GM19035 (cell line): Measurements from ENCODE around the gene VSIG10L2.

Experiments used
- ATAC-seq: cut with Tn5 transposase; IDR thresholded peaks from one replicate; pipeline ENCODE4 v1.9.1; 2021; ENCODE audit not compliant: unreplicated experiment

VSIG10L2 gene

DNA sequence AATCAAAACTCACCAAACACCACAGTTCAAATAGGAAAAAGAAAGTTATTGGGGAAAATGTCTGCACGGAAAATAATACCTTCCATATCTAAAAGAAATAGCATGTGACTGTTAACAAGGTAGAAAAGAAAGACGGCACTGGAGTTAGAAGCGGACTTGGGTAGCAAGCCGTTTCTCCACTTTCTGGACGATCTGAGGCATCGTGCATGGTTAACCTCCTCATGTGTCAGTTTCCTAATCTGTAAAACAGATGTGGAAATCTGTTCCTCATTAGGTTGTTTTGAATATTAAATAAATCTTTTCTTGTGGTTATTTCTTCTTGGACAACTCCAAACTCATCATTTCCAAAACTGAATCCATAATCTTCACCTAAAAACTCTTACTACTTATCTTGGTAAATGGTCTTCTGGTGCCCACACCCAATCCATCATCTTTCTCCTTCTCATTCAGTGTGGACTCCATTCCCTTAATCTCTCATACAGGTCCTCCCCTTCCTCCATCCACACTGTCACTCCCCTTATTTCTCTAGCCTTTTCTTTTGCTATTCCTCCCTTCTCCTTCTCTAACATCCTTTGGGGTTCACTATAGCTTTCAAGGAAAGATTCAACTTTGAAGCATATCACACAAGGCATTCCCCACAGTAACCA is 53.5 kb downstream of the VSIG10L2 start:
- ATAC-seq, result no peak

DNA sequence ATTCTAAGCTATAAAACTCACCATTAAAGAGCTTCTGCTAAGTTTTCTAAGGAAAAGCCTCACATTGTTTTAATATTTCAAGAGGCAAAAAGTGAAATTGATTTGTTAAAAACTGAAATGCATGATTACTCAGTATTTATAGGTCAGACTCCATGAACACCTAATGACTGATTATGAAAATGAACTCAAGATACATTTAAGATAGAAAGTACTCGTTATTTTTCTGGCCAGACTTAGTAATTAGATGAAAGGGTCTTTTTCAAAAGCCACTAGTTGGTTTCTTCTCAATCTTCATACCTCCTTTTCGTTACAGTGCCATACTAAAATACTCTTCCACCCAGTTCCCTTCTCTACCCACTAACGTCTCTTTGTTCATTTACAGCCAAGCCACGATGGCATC is 56.3 kb downstream of the VSIG10L2 start:
- no peak for ATAC-seq
